ENCODE data around the gene AHCY.

The AHCY gene

GRCh38 chr20:34311118-34312023, 8.2 kb upstream of the AHCY start:
- Histone ChIP-seq H3K9ac (peak overlapping the region in 3 of 11 experiments; percentile 8 to 15 (median 12); a peak in 2 of 22 replicates), H3K4me1 (peaks cover 0 to 14% (median 7%) of the 10 kb centered on the region in 10 experiments; a peak in 11 of 20 replicates), H3K4me2 (peak overlapping the region in 8 of 11 experiments; percentile 20 to 76 (median 41); a peak in 7 of 22 replicates), H3K36me3 (no peaks in the 10 kb centered on the region), H3K27ac (no peak overlapping the region), H4K20me1 (no peaks in the 10 kb centered on the region), H3K4me3 (no peak overlapping the region), H3K27me3 (peaks cover 21 to 26% (median 23%) of the 10 kb centered on the region in 11 experiments), H3K9me3 (replicated peaks in 1 of 11) (no peaks in the 10 kb centered on the region)
- TF ChIP-seq Cebpa-rat (IDR thresholded peaks at IDR 0.05) = no peak

GRCh38 chr20:34310481-34311117, 7.4 kb upstream of the AHCY start:
- Histone ChIP-seq H3K4me2 (no peak overlapping the region), H3K9ac (no peak overlapping the region), H3K4me1 (peaks cover 0 to 10% (median 2%) of the 10 kb centered on the region in 10 experiments; a peak in 8 of 20 replicates), H3K27ac (no peak overlapping the region), H3K27me3 (peaks cover 21 to 26% (median 23%) of the 10 kb centered on the region in 11 experiments), H3K36me3 (no peaks in the 10 kb centered on the region), H3K4me3 (no peak overlapping the region), H4K20me1 (no peaks in the 10 kb centered on the region), H3K9me3 (replicated peaks in 1 of 11) (no peaks in the 10 kb centered on the region)
- no peak for TF ChIP-seq Cebpa-rat (IDR thresholded peaks at IDR 0.05)

GRCh38 chr20:34309691-34310090, 6.5 kb upstream of the AHCY start:
- Histone ChIP-seq H4K20me1 (no peaks in the 10 kb centered on the region), H3K4me2 (no peak overlapping the region), H3K4me1 (peaks cover 0 to 10% (median 2%) of the 10 kb centered on the region in 10 experiments; a peak in 8 of 20 replicates), H3K9me3 (replicated peaks in 1 of 11) (no peaks in the 10 kb centered on the region), H3K9ac (no peak overlapping the region), H3K27ac (no peak overlapping the region), H3K27me3 (peaks cover 21 to 26% (median 23%) of the 10 kb centered on the region in 11 experiments), H3K4me3 (no peak overlapping the region), H3K36me3 (no peaks in the 10 kb centered on the region)
- no peak for TF ChIP-seq Cebpa-rat (IDR thresholded peaks at IDR 0.05)

- TF ChIP-seq Cebpa-rat (IDR thresholded peaks at IDR 0.05) = no peak
- Histone ChIP-seq H3K9ac (no peak overlapping the region), H3K27ac (no peak overlapping the region), H4K20me1 (peaks cover 0 to 14% (median 7%) of the 10 kb centered on the region in 11 experiments; a peak in 10 of 22 replicates), H3K4me1 (peaks cover 17 to 18% (median 18%) of the 10 kb centered on the region in 10 experiments), H3K27me3 (peaks cover 3 to 6% (median 4%) of the 10 kb centered on the region in 11 experiments), H3K4me2 (no peak overlapping the region), H3K9me3 (replicated peaks in 1 of 11) (no peaks in the 10 kb centered on the region), H3K36me3 (peaks cover 0 to 8% (median 2%) of the 10 kb centered on the region in 11 experiments; a peak in 5 of 22 replicates), H3K4me3 (no peak overlapping the region)
These were observed 2.4 kb upstream of the AHCY start for GRCh38 chr20:34305333-34306230.

GRCh38 chr20:34302312-34302722, 838 bp downstream of the AHCY start:
- Histone ChIP-seq H3K27ac (peak overlapping the region; percentile 75 to 96 (median 93)), H3K9me3 (replicated peaks in 1 of 11) (peaks cover 0 to 4% (median 0%) of the 10 kb centered on the region in 11 experiments; a peak in 1 of 22 replicates), H4K20me1 (peaks cover 7 to 43% (median 34%) of the 10 kb centered on the region in 11 experiments; a peak in 20 of 22 replicates), H3K36me3 (peaks cover 0 to 29% (median 18%) of the 10 kb centered on the region in 11 experiments; a peak in 16 of 22 replicates), H3K4me3 (peak overlapping the region; percentile 67 to 92 (median 85)), H3K4me2 (peak overlapping the region; percentile 82 to 99 (median 93)), H3K27me3 (no peaks in the 10 kb centered on the region), H3K4me1 (peaks cover 24 to 38% (median 34%) of the 10 kb centered on the region in 10 experiments), H3K9ac (peak overlapping the region; percentile 85 to 97 (median 93))
- no peak for TF ChIP-seq Cebpa-rat (IDR thresholded peaks at IDR 0.05)

- TF ChIP-seq Cebpa-rat (IDR thresholded peaks at IDR 0.05) = no peak
- H3K4me2 ChIP-seq = peak overlapping the region; percentile 82 to 99 (median 93)
- peaks cover 0 to 4% (median 0%) of the 10 kb centered on the region in 11 experiments; a peak in 1 of 22 replicates for H3K9me3 ChIP-seq (replicated peaks in 1 of 11)
- H3K4me3 ChIP-seq = peak overlapping the region; percentile 67 to 92 (median 85)
- peaks cover 7 to 49% (median 39%) of the 10 kb centered on the region in 11 experiments; a peak in 21 of 22 replicates for H4K20me1 ChIP-seq
- H3K27ac ChIP-seq = peak overlapping the region in 10 of 11 experiments; percentile 87 to 96 (median 94); a peak in 21 of 22 replicates
- no peaks in the 10 kb centered on the region for H3K27me3 ChIP-seq
- peak overlapping the region; percentile 85 to 97 (median 93); a peak in 21 of 22 replicates for H3K9ac ChIP-seq
- H3K4me1 ChIP-seq = peaks cover 24 to 38% (median 34%) of the 10 kb centered on the region in 10 experiments
- peaks cover 0 to 35% (median 19%) of the 10 kb centered on the region in 11 experiments; a peak in 17 of 22 replicates for H3K36me3 ChIP-seq
These were observed 1.4 kb downstream of the AHCY start for GRCh38 chr20:34301587-34302311.

GRCh38 chr20:34300809-34301586, 2.2 kb downstream of the AHCY start:
- peak overlapping the region in 10 of 11 experiments; percentile 5 to 96 (median 36); a peak in 17 of 22 replicates for H3K27ac ChIP-seq
- peak overlapping the region in 9 of 10 experiments; percentile 9 to 92 (median 85); a peak in 13 of 20 replicates for H3K4me3 ChIP-seq
- peaks cover 7 to 56% (median 47%) of the 10 kb centered on the region in 11 experiments; a peak in 21 of 22 replicates for H4K20me1 ChIP-seq
- peak overlapping the region; percentile 23 to 97 (median 93); a peak in 19 of 22 replicates for H3K9ac ChIP-seq
- H3K9me3 ChIP-seq (replicated peaks in 1 of 11) = peaks cover 0 to 4% (median 0%) of the 10 kb centered on the region in 11 experiments; a peak in 1 of 22 replicates
- H3K4me2 ChIP-seq = peak overlapping the region; percentile 82 to 99 (median 93)
- H3K27me3 ChIP-seq = no peaks in the 10 kb centered on the region
- peaks cover 2 to 43% (median 24%) of the 10 kb centered on the region in 11 experiments; a peak in 19 of 22 replicates for H3K36me3 ChIP-seq
- H3K4me1 ChIP-seq = peaks cover 24 to 38% (median 34%) of the 10 kb centered on the region in 10 experiments
- no peak for TF ChIP-seq Cebpa-rat (IDR thresholded peaks at IDR 0.05)

Data from BLaER1 treated with 17β-estradiol and CSF1 and Interleukin-3, amounts not matched to agents 10 nM and 100 nM (cell line).